ENCODE measurements around the gene LRMDA.
"Not testable (repeated sequence)": the region's sequence is repeated elsewhere in the genome, so short reads cannot be mapped to it uniquely, and the experiment has no call there.

Gene LRMDA

DNA sequence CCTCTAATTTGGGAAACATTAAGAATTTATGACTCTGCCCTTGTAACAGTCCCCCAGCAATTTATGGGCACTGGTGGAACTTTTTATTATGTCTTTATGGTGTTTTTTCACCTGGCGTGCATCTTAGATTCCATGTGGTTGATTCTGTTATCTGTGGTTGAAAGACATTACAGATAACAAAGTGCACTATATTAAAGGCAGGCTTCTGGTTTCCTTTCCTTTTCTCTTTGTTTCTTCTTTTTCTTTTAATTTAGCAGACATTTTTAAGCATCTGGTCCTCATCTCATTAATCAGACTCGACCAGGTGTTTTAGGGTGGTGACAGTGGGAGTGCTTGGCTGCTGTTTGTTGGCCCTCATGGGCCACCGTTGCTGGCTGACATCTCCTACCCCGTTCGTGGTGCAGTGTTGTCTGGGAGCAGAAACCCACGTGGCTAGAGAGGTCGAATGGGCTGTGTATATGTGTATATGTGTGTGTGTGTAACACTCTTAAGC is 77.4 kb downstream of the LRMDA start:
- no peak for DNase-seq

DNA sequence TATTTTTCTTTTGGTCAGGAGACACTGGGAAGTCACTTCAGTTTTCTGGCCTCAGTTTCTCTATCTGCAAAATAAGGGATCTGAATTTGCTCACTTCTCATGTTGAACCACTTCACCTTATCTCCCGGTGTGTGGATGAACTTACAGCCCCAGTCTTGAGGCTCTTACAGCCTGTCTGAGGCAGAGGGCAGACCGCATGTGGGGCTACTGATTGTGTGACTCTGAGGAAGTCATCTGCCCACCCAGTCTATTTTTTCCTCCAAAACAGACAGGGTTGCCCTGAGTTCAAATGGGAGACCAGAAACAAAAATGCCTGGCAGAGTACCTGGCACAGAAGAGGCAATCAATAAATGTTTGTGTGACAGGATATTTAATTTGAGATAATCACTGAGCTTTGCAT is 78.3 kb downstream of the LRMDA start:
- no peak for DNase-seq

DNA sequence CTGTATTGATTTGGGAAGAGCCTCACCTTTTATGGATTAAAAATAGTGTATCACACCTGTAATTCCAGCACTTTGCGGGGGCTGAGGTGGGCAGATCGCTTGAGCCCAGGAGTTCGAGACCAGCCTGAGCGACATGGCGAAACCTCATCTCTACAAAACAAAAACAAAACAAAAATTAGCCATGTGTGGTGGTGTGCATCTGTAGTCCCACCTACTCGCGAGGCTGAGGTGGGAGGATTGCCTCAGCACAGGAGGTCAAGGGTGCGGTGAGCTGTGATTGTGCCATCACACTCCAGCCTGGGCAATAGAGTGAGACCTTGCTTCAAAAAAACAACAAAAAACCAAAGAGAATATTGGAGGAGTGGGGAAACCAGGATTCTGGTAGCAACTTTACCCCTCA is 79.6 kb downstream of the LRMDA start:
- no peak for DNase-seq

DNA sequence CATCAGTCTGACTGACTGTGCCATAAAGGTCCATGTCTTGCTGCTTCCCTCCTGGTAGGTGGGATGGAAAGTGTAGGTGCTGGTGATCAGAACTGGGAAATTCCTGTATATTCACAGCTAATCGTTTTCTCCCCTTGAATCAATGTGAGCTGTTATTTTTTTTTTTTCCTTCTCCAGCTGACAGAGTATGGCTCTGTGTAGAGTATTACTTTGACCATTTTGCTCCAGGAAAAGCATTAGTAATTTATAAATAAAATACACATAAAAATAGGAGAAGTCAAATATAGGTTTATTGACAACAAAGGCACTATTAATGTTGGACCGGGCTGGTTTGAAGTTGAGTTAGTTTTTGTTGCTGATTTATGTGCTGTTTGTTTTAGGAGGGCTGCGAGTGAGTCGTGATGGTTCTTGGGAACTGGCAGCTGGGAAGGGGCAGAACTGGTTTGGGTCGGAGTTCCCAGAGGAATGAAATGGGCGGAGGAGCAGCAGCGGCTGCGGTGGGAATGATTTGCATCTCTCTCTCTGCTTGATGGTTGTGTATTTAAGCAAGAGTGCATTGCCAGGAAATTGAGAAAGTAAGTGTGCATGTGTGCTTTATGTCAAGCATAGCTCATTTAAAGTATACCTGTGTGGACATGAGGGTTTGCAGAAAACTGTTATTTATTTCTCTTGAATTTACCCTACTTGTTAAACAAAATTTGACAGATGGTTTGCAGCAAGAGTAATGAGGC is 80.9 kb downstream of the LRMDA start:
- DNase-seq, result no peak

DNA sequence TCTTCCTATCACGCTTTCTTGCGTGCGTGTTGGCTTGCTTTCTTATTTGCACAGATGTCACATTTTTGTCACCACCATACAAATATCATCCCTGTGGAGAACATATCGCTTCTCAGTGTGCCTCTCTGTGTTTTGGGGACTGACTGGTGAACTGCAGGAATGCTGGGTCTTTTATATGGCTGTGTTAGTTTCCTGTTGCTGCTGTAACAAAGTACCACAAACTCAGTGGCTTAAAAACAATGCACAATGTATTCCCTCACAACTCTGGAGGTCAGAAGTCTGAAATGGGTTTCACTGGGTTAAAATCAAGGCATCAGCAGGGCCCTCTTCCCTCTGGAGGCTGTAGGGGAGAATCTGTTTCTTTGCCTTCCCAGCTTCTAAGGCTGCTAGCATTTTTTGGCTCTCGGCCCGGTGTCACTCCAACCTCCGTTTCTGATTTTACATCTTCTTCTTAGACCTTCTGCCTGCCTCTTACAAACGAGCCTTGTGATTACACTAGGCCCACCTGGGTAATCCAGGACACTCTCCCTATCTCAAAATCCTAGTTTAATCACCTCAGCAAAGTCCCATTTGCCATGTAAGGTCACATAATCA is 82.0 kb downstream of the LRMDA start:
- DNase-seq, result no peak

DNA sequence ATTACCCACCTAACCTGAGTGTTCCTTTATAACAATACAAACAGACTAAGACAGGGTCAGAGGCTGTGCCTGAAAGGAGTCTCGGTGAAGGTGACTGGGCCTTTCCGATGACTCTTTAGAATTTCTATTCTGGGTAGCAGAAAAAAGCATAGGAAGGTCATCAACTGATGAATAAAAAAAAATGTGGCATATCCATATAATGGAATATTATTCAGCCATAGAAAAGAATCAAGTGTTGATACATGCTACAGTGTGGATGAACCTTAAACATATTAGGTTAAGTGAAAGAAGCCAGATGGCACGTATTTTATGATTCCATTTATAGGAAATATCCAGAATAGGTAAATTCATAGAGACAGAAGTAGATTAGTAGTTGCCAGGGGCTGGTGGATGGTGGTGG is 83.4 kb downstream of the LRMDA start:
- no peak for DNase-seq

DNA sequence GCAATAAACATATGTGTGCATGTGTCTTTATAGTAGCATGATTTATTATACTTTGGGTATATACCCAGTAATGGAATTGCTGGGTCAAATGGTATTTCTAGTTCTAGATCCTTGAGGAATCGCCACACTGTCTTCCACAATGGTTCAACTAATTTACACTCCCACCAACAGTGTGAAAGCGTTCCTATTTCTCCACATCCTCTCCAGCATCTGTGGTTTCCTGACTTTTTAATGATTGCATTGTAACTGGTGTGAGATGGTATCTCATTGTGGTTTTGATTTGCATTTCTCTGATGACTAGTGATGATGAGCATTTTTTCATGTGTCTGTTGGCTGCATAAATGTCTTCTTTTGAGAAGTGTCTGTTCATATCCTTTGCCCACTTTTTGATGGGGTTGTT is 84.7 kb downstream of the LRMDA start:
- not testable (repeated sequence) for DNase-seq

DNA sequence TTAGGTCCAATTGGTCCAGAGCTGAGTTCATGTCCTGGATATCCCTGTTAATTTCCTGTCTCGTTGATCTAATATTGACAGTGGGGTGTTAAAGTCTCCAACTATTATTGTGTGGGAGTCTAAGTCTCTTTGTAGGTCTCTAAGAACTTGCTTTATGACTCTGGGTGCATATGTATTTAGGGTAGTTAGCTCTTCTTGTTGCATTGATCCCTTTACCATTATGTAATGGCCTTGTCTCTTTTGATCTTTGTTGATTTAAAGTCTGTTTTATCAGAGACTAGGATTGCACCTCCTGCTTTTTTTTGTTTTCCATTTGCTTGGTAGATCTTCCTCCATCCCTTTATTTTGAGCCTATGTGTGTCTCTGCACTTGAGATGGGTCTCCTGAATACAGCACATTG is 87.8 kb downstream of the LRMDA start:
- not testable (repeated sequence) for DNase-seq

DNA sequence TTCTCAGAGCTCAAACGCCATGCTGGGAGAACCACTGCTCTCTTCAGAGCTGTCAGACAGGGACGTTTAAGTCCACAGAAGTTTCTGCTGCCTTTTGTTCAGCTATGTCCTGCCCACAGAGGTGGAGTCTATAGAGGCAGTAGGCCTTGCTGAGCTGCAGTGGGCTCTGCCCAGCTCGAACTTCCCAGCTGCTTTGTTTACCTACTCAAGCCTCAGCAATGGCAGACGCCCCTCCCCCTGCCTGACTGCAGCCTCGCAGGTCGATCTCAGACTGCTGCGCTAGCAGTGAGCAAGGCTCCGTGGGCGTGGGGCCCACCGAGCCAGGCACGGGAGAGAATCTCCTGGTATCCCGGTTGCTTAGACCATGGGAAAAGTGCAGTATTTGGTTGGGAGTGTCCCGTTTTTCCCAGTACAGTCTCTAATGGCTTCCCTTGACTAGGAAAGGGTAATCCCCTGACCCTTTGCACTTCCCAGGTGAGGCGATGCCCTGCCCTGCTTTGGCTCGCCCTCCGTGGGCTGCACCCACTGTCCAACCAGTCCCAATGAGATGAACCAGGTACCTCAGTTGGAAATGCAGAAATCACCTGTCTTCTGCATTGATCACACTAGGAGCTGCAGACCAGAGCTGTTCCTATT is 89.9 kb downstream of the LRMDA start:
- not testable (repeated sequence) for DNase-seq

DNA sequence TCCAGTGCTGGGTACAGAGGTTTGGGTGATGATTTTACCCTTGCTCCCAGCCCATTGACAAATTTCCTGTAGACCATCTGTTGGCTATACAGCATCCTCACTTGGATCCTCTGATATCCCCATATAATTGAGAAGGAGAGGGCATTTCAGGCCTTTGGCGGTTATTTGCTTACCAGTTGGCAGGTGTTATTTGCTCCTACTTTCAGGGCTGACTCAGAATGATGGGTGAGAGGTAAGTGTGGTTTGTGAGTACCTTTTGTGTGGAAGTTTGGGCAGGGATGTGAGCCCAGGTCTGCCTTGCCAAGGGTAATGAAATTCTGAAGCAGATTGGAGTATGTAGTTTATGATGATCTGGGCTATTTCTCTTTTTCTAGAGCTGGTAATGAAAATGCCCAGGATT is 93.6 kb downstream of the LRMDA start:
- DNase-seq, result no peak

DNA sequence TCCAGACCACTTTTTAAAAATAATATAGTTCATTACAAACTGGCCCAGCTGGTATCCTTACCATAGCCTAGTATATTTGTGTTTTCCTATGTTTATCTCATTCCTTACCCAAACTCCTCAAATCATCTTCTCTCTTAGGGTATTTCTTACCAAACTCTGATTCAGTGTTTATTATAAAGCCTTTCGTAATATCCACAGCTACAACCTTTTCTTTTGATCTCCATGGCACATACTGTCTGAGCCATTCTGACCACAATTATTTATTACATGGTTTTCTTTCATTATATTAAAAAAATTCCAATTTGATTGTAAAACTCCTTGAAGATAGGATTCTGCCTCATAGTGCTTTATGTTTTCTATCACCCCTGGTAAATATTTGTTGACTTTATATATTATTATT is 94.2 kb downstream of the LRMDA start:
- no peak for DNase-seq

DNA sequence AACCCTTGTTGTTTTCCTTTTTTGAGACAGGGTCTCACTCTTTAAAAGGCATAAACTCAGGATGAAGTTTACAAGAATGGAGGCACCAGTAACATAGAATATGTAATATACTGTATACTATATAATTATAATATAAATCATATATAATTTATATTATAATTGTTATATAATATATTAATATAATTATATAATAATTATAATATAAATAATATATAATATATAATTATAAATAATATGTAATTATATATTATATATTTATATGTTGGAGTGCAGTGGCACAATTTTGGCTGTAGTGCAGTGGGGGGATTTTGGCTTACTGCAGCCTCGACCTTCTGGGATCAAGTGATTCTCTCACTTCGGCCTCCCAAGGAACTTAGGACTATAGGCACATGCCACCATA is 96.1 kb downstream of the LRMDA start:
- DNase-seq, result no peak

DNA sequence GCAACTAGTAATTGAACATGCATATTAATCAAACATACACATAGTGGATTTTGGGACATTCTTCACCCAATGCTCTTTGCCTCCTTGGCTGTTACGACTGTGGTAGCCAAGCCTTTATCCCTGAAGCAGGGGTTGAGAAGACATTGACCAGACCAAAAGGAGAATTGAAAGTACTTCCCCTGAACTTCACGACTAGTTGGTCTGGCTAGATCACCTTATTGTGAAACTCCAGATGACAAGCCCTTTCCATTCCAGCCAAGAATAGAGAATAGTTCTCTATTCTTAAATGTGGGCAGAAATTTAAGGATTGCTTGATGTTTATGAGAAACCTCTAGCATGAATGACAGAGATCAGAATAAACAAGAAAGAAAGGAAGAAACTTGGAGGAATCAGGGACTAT is 97.0 kb downstream of the LRMDA start:
- no peak for DNase-seq

DNA sequence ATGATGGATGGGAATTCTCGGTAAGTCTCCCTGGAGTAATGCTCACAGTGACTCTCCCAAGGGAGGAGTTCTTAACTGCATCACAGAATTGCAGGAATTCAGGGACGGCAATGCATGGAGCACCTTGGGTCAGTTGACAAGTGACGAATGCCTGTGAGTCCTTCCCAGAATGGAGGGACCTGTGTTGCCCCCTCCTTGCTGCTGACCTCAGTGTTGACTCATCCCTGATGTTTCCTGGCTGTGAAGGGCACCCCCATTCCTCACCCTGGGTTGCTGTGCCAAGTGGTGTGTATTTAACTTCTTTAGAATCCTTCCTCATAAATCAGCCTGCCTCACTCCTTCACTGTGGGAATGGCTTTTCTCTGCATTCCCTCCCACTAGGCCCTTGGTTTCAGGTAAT is 98.9 kb downstream of the LRMDA start:
- no peak for DNase-seq

DNA sequence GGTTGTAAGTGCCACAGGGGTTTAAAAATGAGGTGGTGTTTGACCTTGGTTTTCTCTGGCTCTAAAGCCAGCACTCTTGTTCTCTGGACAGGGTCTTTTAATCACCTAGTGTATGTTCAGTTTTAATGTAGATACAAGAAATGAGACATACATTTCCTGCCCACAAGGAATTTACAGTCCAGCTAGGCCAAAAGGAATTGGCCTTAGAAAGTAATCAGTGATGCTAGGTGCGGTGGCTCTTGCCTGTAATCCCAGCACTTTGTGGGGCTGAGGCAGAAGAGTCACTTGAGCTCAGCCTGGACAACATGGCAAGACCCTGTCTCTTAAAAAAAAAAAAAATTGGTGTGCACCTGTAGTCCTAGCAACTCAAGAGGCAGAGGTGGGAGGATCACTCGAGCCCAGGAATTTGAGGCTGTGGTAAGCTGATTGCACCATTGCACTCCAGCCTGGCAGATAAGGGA is 100.2 kb downstream of the LRMDA start:
- DNase-seq, result no peak

DNA sequence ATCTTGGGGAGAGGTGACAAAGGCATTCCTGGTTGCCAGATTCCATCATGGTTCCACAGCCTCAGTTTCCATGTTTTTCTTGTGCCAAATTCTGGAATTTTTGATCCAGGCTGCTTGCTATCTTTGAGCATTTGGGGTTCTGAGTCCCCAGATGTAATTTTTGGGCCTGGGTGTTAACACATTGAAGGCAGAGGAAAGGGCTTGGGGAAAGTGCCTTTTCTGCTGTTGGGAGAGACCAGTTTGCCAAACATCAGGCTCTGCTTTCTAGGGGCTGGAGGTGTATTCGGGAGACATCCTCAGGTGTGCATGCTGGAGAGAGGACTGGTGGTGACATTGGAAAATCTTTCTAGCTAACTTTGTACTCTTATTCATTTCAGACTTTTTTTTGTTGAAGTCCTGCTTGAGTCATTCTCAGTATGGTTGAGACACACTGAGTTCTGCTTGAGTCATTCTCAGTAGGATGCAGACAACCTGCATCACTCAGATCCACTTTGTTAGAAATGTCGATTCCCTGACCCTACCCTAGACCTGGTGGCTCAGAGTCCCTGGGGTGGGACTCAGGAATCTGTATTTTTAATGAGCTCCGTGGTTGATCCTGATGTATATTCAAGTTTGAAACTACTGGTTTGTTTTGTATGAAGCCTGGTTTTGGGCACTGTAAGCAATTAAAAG is 101.0 kb downstream of the LRMDA start:
- no peak for DNase-seq

DNA sequence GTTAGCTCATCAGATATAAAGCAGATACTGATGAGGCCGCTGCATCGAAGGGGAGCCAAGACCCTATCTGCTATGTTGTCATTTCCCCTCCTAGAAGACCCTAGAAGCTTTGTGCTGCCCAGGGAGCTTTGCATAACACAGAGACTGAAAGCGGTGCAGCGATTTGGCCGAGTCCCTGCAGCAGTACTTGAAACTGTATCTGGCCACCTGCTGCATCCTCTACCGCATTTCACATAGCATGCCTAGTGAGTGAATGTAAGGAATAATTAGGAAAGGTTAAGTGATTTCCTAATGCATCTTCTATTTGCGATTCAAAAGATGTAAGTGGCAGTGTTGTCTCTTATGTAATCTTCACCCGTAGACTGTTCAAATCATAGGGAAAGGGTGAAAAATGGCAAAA is 106.7 kb downstream of the LRMDA start:
- no peak for DNase-seq

DNA sequence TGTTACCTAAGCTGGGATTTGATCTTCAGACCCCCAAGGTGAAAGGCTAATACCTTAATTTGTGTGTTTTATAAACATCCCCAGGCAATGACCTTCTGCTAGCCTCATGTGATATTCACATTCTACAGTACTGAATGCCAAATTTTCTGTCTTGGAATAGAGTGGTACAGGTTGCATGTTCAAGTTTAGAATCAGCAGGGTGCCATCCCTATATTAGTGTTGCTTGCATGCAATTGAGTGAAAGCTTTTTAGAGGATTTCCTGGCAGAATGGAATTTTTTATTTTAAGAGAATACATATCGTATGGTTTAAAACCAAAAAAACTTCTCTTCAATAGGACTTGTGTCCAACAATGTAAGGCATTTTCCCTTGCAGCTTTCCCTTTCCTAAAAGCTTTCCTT is 107.3 kb downstream of the LRMDA start:
- no peak for DNase-seq

DNA sequence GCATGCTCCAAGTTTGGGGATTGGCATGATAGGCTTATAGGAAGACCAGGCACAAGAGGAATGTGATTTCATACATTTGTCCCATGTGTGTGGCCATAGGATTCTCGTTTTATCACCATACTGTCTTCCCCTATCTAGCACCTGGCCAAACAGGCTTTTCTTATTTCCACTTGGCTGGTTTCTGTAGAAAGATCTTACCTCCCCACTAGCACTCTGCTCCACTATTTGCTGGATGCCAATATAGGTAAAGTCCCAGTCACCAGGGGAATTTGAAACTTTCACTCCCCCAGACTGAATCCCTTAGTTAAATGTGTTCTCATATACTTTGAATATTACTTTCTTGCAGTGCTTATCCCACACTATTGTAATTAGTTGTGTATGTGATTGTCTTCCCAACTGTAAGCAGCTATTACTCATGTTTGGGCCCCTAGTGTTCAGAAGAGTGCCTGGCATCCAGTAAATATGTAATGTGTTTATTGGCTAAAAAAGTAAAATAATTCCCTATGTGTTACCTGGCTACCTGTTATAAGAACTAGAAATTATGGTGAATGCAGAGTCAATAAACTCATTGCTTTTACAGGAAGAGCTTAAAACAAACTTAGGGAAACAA is 109.0 kb downstream of the LRMDA start:
- no peak for DNase-seq

DNA sequence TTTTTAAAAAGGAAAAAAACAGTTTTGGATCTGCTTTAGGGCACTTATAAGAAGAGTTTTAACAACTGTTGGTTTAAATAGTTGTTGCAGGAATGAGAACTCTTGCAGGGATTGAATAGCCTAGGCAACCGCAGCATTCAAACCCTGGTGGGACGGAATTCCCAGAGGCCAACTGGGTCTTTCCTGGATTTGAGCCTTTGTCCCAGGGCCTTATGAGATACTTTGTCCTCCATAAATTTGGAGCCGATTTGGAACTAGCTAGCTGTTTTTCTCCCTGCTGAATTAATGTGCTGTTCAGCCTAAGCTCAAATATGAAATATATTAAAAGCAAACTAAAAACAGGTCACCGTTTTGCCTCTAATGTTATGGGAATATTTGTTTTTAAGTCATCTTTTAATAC is 109.6 kb downstream of the LRMDA start:
- no peak for DNase-seq

DNA sequence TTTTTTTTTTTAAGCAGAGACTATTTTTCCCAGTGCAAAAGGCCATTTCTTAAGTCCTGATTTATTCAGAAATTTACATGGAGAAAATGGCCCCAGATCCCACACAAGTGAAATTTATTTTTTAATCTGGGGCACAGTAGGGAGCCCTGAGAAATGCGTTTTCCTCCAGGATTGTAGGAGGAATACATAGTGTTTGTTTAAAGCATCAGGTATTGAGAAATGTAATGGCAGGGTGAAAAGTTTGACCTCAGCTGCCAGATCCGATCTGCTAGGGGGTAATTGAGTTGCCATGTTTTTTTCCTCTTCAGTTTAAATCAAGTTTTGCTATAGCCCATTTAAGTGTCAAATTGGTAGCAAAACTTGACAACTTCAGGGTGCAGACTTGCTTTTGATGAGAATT is 110.0 kb downstream of the LRMDA start:
- no peak for DNase-seq

DNA sequence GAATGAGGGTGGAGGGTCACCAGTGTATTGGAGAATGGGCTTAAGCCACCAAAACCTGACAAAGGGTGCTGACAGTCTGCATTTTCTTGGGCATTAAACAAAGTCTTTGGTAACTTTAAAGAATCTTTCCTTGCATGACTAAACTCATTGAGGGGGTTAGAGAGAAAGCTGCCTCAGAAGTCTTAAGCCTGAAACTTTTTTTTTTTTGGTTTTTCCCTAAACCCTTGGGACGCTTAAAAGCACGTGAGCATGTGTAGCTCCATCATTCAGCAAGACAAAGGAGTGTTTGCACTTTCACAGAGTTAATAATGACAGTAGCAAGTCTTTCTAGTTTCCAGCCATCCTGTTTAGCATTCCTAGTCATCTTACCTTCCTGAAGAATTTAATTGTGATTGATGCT is 110.7 kb downstream of the LRMDA start:
- DNase-seq, result no peak

DNA sequence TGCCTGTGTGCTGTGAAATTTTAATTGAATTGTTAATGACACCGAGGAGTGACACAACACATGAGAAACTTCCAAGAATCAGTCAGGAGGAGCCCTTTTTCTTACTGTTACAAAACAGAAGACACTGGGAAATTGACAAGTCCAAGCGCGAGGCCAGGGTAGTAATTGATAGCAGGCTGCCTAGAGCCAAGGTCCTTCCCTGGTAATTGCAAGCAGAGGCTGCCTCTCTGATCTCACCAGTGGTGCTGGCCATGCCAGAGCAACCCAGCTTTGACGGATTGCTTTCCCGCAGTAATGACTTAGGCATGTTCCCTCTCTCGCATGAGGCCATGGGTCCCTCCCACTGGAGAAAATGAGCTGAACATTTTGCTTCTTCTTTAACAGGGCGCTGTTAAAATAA is 111.5 kb downstream of the LRMDA start:
- DNase-seq, result no peak

Measured in activated CD8-positive, alpha-beta memory T cell treated with anti-CD3 and anti-CD28 coated beads for 24 hours (primary cell).